Neural progenitor cell (in vitro differentiated cells): Measurements from ENCODE around the gene STEAP1.

Experiments
- CTCF ChIP-seq: fragments of 200-600 bp; sonication (generic); IDR thresholded peaks from 2 replicates; pipeline ENCODE4 v1.5.1; 2017; ENCODE audit warnings: antibody characterized with exemption, mild to moderate bottlenecking
- EZH2 ChIP-seq: fragments of 200-600 bp; sonication (generic); IDR thresholded peaks from 2 replicates; pipeline ENCODE4 v1.6.1; 2017; ENCODE audit warnings: antibody characterized with exemption, mild to moderate bottlenecking, moderate library complexity
- EZH2phosphoT487 ChIP-seq: fragments of 200-600 bp; sonication (generic); IDR thresholded peaks from 2 replicates; pipeline ENCODE4 v1.6.1; 2017; ENCODE audit warnings: antibody characterized with exemption

- no peak for TF ChIP-seq CTCF
- TF ChIP-seq EZH2: no peak
- TF ChIP-seq EZH2phosphoT487: no peak
Measured at GRCh38 chr7:90176195-90176594, 21.9 kb downstream of the STEAP1 start.
